Measurements from ENCODE around the gene SLX1B. TPM values are rescaled to one million over a fixed set of nuclear protein-coding genes. Genes with fewer than 3 reads are reported as not detected.
"Not testable (repeated sequence)": the region's sequence is repeated elsewhere in the genome, so short reads cannot be mapped to it uniquely, and the experiment has no call there.

SLX1B gene
- polyA plus RNA-seq, 1 of the 3 experiments (the other 2 are of a cell fraction): 18.3 TPM

DNA sequence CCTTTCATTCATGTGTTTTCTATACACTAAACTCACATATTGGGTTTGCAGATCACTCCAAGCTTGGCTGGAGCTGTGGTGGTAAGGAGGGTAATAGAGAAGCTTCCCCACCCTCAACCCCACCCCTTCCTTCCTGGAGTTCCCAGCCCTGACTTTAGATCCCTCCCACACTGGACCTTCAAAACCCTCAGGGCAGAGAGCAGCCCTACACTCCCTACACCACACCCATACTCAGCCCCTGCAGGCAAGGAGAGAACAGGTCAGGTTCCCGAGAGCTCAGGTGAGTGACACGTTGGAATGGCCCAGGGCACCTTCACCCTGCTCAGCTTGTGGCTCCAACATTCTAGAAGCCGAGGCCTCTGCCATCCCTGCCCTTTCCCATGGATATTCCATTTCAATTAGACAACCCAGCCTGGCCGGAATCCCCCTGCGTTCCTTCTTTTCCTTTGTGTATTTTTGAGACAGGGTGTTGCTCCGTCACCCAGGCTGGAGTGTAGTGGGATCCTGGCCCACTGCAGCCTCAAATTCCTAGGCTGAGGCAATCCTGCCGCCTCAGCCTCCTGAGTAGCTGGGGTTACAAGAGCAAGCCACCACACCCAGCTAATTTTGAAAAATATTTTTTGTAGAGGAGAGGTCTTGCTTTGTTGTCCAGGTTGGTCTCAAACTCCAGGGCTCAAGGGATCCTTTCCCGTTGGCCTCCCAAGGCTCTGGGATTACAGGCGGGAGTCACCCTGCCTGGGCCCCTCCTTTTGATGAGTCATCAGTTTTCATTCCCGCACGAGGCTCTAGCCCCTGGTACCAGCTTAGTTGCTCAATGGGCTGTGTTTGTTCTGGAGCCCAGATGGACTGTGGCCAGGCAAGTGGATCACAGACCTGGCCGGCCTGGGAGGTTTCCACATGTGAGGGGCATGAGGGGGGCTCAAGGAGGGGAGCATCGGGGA is 5.6 kb downstream of the SLX1B start, which contains the start of gene SULT1A4:
Gene SULT1A4 (plus strand): TSS at position 208 of the 941 bp plus-strand sequence. CDS start 1,473 bp downstream, outside the sequence.
- H2AFZ ChIP-seq (ENCODE audit: low read depth); H4K20me1 ChIP-seq (ENCODE audit: insufficient read depth); H3K27ac ChIP-seq (ENCODE audit: low read depth in 2 of 2, low read length in 1 of 2); H3K4me1 ChIP-seq (ENCODE audit: control insufficient read depth in 1 of 2, insufficient read depth in 2 of 2, low read depth in 1 of 2, low read length in 1 of 2); H3K4me3 ChIP-seq (ENCODE audit: low read depth in 2 of 2, low read length in 1 of 2); CTCF ChIA-PET; POLR2A ChIA-PET; H3K36me3 ChIP-seq (replicated peaks in 1 of 2; ENCODE audit: control insufficient read depth in 1 of 2, insufficient read depth in 2 of 2, low read length in 1 of 2); H3K27me3 ChIP-seq (ENCODE audit: insufficient read depth); H3F3A ChIP-seq (replicated peaks; ENCODE audit: insufficient read depth); H3K9me2 ChIP-seq; H3K9ac ChIP-seq; H3K79me2 ChIP-seq (ENCODE audit: insufficient read depth); H3K4me2 ChIP-seq; DNase-seq; H3K9me3 ChIP-seq: not testable (repeated sequence)
- no CpG with 5 or more reads among the region's 13 CpGs for WGBS (ENCODE audit: low lambda C conversion rate)

DNA sequence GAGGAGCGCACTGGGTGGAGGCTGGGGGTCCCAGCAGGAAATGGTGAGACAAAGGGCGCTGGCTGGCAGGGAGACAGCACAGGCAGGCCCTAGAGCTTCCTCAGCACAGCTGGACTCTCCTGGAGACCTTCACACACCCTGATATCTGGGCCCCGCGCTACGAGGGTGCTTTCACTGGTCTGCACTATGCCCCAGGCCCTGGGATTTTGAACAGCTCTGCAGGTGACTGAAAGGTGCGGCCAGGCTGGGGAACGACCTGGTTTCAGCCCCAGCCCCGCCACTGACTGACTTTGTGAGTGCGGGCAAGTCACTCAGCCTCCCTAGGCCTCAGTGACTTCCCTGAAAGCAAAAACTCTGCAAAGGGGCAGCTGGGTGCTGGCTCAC is 6.3 kb downstream of the SLX1B start:
- POLR2A ChIA-PET; H3K9me3 ChIP-seq; DNase-seq; CTCF ChIA-PET; H3K9ac ChIP-seq; H3K4me1 ChIP-seq (ENCODE audit: control insufficient read depth in 1 of 2, insufficient read depth in 2 of 2, low read depth in 1 of 2, low read length in 1 of 2); H2AFZ ChIP-seq (ENCODE audit: low read depth); H3K27ac ChIP-seq (ENCODE audit: low read depth in 2 of 2, low read length in 1 of 2); H3K9me2 ChIP-seq; H4K20me1 ChIP-seq (ENCODE audit: insufficient read depth); H3K27me3 ChIP-seq (ENCODE audit: insufficient read depth); H3K36me3 ChIP-seq (replicated peaks in 1 of 2; ENCODE audit: control insufficient read depth in 1 of 2, insufficient read depth in 2 of 2, low read length in 1 of 2); H3K79me2 ChIP-seq (ENCODE audit: insufficient read depth); H3K4me2 ChIP-seq; H3K4me3 ChIP-seq (ENCODE audit: low read depth in 2 of 2, low read length in 1 of 2); H3F3A ChIP-seq (replicated peaks; ENCODE audit: insufficient read depth): not testable (repeated sequence)
- WGBS (ENCODE audit: low lambda C conversion rate): no CpG with 5 or more reads among the region's 9 CpGs

GRCh38 chr16:29465985-29466824 is 11.9 kb downstream of the SLX1B start:
- H3K9me2 ChIP-seq; H4K20me1 ChIP-seq (ENCODE audit: insufficient read depth); POLR2A ChIA-PET; H3K9me3 ChIP-seq; H3K4me2 ChIP-seq; H3K27me3 ChIP-seq (ENCODE audit: insufficient read depth); H3K36me3 ChIP-seq (replicated peaks in 1 of 2; ENCODE audit: control insufficient read depth in 1 of 2, insufficient read depth in 2 of 2, low read length in 1 of 2); H3K27ac ChIP-seq (ENCODE audit: low read depth in 2 of 2, low read length in 1 of 2); CTCF ChIA-PET; H3K9ac ChIP-seq; H3K4me1 ChIP-seq (ENCODE audit: control insufficient read depth in 1 of 2, insufficient read depth in 2 of 2, low read depth in 1 of 2, low read length in 1 of 2); H3K4me3 ChIP-seq (ENCODE audit: low read depth in 2 of 2, low read length in 1 of 2); DNase-seq; H3K79me2 ChIP-seq (ENCODE audit: insufficient read depth); H2AFZ ChIP-seq (ENCODE audit: low read depth); H3F3A ChIP-seq (replicated peaks; ENCODE audit: insufficient read depth): not testable (repeated sequence)
- WGBS (ENCODE audit: low lambda C conversion rate): no CpG with 5 or more reads among the region's 57 CpGs

GRCh38 chr16:29466904-29467303 is 12.6 kb downstream of the SLX1B start:
- H3K4me2 ChIP-seq; H3K79me2 ChIP-seq (ENCODE audit: insufficient read depth); POLR2A ChIA-PET; H3K9ac ChIP-seq; H3K27me3 ChIP-seq (ENCODE audit: insufficient read depth); H3K4me1 ChIP-seq (ENCODE audit: control insufficient read depth in 1 of 2, insufficient read depth in 2 of 2, low read depth in 1 of 2, low read length in 1 of 2); H2AFZ ChIP-seq (ENCODE audit: low read depth); H3F3A ChIP-seq (replicated peaks; ENCODE audit: insufficient read depth); H3K9me3 ChIP-seq; H4K20me1 ChIP-seq (ENCODE audit: insufficient read depth); H3K9me2 ChIP-seq; DNase-seq; CTCF ChIA-PET; H3K4me3 ChIP-seq (ENCODE audit: low read depth in 2 of 2, low read length in 1 of 2); H3K36me3 ChIP-seq (replicated peaks in 1 of 2; ENCODE audit: control insufficient read depth in 1 of 2, insufficient read depth in 2 of 2, low read length in 1 of 2); H3K27ac ChIP-seq (ENCODE audit: low read depth in 2 of 2, low read length in 1 of 2): not testable (repeated sequence)
- no CpG with 5 or more reads among the region's 33 CpGs for WGBS (ENCODE audit: low lambda C conversion rate)

DNA sequence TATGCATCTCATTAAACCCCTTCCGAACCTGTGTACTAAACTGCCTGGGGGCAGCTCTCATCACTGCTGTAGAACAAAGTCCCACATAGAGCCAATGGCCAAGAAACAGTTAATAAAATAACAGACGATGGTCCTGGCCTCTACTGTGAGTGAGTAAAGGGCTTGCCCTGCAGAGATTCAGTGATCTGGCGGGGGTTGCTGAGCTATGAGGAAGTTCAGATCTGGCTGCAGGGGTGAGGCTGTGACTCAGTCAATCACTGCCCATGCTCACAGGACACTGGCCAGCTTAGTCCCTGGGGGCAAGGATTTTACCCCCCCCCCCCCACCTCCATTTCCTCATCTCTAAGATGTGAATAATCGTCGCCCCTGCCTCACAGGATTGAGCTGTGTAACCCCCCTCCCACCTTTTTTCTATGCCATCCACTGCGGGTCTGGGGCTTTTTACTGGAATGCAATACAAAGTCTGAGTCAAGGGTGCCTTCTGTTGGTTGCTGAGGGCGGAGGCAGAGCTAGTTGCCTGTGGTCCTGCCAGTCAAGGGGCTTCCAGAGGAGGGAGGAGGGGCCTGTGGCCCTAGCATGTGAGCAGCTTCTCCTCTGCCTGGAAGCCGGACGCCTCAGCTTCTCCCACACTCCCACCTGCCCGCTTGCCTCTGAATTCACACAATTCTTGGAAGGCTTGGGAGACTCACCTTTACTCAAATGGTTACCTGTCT is 13.5 kb downstream of the SLX1B start:
- H3K36me3 ChIP-seq (replicated peaks in 1 of 2; ENCODE audit: control insufficient read depth in 1 of 2, insufficient read depth in 2 of 2, low read length in 1 of 2); H3F3A ChIP-seq (replicated peaks; ENCODE audit: insufficient read depth); CTCF ChIA-PET; DNase-seq; H3K4me3 ChIP-seq (ENCODE audit: low read depth in 2 of 2, low read length in 1 of 2); H3K27ac ChIP-seq (ENCODE audit: low read depth in 2 of 2, low read length in 1 of 2); H3K79me2 ChIP-seq (ENCODE audit: insufficient read depth); H4K20me1 ChIP-seq (ENCODE audit: insufficient read depth); H3K9ac ChIP-seq; H3K4me1 ChIP-seq (ENCODE audit: control insufficient read depth in 1 of 2, insufficient read depth in 2 of 2, low read depth in 1 of 2, low read length in 1 of 2); H3K9me3 ChIP-seq; H3K27me3 ChIP-seq (ENCODE audit: insufficient read depth); H3K9me2 ChIP-seq; H3K4me2 ChIP-seq; POLR2A ChIA-PET; H2AFZ ChIP-seq (ENCODE audit: low read depth): not testable (repeated sequence)
- WGBS (ENCODE audit: low lambda C conversion rate): no CpG with 5 or more reads among the region's 10 CpGs

DNA sequence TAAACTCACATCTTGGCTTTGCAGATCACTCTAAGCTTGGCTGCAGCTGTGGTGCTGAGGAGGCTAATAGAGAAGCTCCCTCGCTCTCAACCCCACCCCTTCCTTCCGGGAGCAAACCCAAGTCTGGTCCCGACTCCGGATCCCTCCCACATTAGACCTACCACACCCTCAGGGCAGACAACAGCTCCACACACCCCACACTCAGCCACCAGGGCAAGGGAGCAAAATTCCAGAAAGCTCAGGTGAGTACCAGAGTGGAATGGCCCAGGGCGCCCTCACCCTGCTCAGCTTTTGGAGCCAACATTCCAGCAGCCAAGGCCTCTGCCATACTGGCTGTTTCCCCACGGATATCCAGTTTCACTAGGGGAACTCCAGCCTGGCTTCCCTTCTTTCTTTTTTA is 15.3 kb downstream of the SLX1B start:
- DNase-seq; H3K9me2 ChIP-seq; H4K20me1 ChIP-seq (ENCODE audit: insufficient read depth); H3K4me3 ChIP-seq (ENCODE audit: low read depth in 2 of 2, low read length in 1 of 2); H3K27me3 ChIP-seq (ENCODE audit: insufficient read depth); CTCF ChIA-PET; POLR2A ChIA-PET; H2AFZ ChIP-seq (ENCODE audit: low read depth); H3K9me3 ChIP-seq; H3K4me2 ChIP-seq; H3K4me1 ChIP-seq (ENCODE audit: control insufficient read depth in 1 of 2, insufficient read depth in 2 of 2, low read depth in 1 of 2, low read length in 1 of 2); H3K9ac ChIP-seq; H3F3A ChIP-seq (replicated peaks; ENCODE audit: insufficient read depth); H3K79me2 ChIP-seq (ENCODE audit: insufficient read depth); H3K36me3 ChIP-seq (replicated peaks in 1 of 2; ENCODE audit: control insufficient read depth in 1 of 2, insufficient read depth in 2 of 2, low read length in 1 of 2); H3K27ac ChIP-seq (ENCODE audit: low read depth in 2 of 2, low read length in 1 of 2): not testable (repeated sequence)
- WGBS (ENCODE audit: low lambda C conversion rate): 75% methylated on average over 6 of the region's 6 CpGs

Measured in SK-N-SH (cell line).